Memory B cell (primary cell): ENCODE results near the gene RPTOR.

Experiments
- ATAC-seq: fragments of 150-1000 bp; cut with Tn5 transposase; 2 replicates; pipeline ENCODE4 v1.10.0; 2021; ENCODE audit warnings: low read depth, mild to moderate bottlenecking, moderate library complexity
- DNase-seq, 2 donors: peaks; one replicate each; pipeline ENCODE4 v3.0.0; 2022; ENCODE audit warnings: low spot score in 2 of 2
- H3K27ac Mint-ChIP-seq: one replicate; pipeline ENCODE4 v1.8.0; 2022; ENCODE audit warnings: mild to moderate bottlenecking, moderate library complexity, mixed read lengths
- H3K27me3 Mint-ChIP-seq: one replicate; pipeline ENCODE4 v1.8.0; 2022; ENCODE audit warnings: mixed read lengths
- H3K36me3 Mint-ChIP-seq: one replicate; pipeline ENCODE4 v1.8.0; 2022; ENCODE audit warnings: mild to moderate bottlenecking, mixed read lengths
- H3K4me1 Mint-ChIP-seq: one replicate; pipeline ENCODE4 v1.8.0; 2022; ENCODE audit warnings: mixed read lengths
- H3K4me3 Mint-ChIP-seq: one replicate; pipeline ENCODE4 v1.8.0; 2022; ENCODE audit warnings: mild to moderate bottlenecking, moderate library complexity, mixed read lengths
- H3K9me3 Mint-ChIP-seq: one replicate; pipeline ENCODE4 v1.8.0; 2022; ENCODE audit warnings: mixed read lengths

The RPTOR gene

GRCh38 chr17:80546267-80546666 is 1.6 kb downstream of the RPTOR start:
- no peaks in the 10 kb centered on the region for H3K9me3 Mint-ChIP-seq
- no peak overlapping the region for H3K27ac Mint-ChIP-seq
- no peak for ATAC-seq
- DNase-seq = no peak
- H3K4me3 Mint-ChIP-seq = no peak overlapping the region
- H3K27me3 Mint-ChIP-seq = peaks cover 7% of the 10 kb centered on the region
- peaks cover 3% of the 10 kb centered on the region for H3K36me3 Mint-ChIP-seq
- H3K4me1 Mint-ChIP-seq = peaks cover 18% of the 10 kb centered on the region

GRCh38 chr17:80552523-80552922 is 7.9 kb downstream of the RPTOR start:
- H3K4me1 Mint-ChIP-seq = peaks cover 19% of the 10 kb centered on the region
- no peaks in the 10 kb centered on the region for H3K9me3 Mint-ChIP-seq
- no peak overlapping the region for H3K4me3 Mint-ChIP-seq
- no peak for DNase-seq
- H3K27ac Mint-ChIP-seq = no peak overlapping the region
- H3K36me3 Mint-ChIP-seq = peaks cover 7% of the 10 kb centered on the region
- no peak for ATAC-seq
- H3K27me3 Mint-ChIP-seq = no peaks in the 10 kb centered on the region

GRCh38 chr17:80555266-80555665 is 10.6 kb downstream of the RPTOR start:
- H3K9me3 Mint-ChIP-seq = no peaks in the 10 kb centered on the region
- H3K27ac Mint-ChIP-seq = no peak overlapping the region

GRCh38 chr17:80558046-80558445 is 13.4 kb downstream of the RPTOR start:
- H3K36me3 Mint-ChIP-seq = peaks cover 13% of the 10 kb centered on the region
- ATAC-seq (no peak), DNase-seq (no peak)
- H3K4me3 Mint-ChIP-seq = no peak overlapping the region
- H3K27ac Mint-ChIP-seq = no peak overlapping the region
- H3K27me3 Mint-ChIP-seq = no peaks in the 10 kb centered on the region
- H3K4me1 Mint-ChIP-seq = peaks cover 25% of the 10 kb centered on the region
- H3K9me3 Mint-ChIP-seq = no peaks in the 10 kb centered on the region

More at GRCh38 chr17:80555266-80555665, 10.6 kb downstream of the RPTOR start:
- no peaks in the 10 kb centered on the region for H3K27me3 Mint-ChIP-seq
- DNase-seq (no peak), ATAC-seq (no peak)
- H3K36me3 Mint-ChIP-seq = peaks cover 12% of the 10 kb centered on the region
- no peak overlapping the region for H3K4me3 Mint-ChIP-seq
- peaks cover 27% of the 10 kb centered on the region for H3K4me1 Mint-ChIP-seq

GRCh38 chr17:80559825-80560251 is 15.2 kb downstream of the RPTOR start:
- Mint-ChIP-seq H3K4me1 (peaks cover 30% of the 10 kb centered on the region), H3K9me3 (no peaks in the 10 kb centered on the region), H3K36me3 (peaks cover 13% of the 10 kb centered on the region), H3K27me3 (no peaks in the 10 kb centered on the region), H3K27ac (no peak overlapping the region), H3K4me3 (no peak overlapping the region)
- ATAC-seq = no peak
- DNase-seq = no peak

GRCh38 chr17:80561541-80562114 is 17.0 kb downstream of the RPTOR start:
- no peaks in the 10 kb centered on the region for H3K9me3 Mint-ChIP-seq
- DNase-seq (no peak), ATAC-seq (no peak)
- peaks cover 9% of the 10 kb centered on the region for H3K36me3 Mint-ChIP-seq
- no peak overlapping the region for H3K4me3 Mint-ChIP-seq
- no peaks in the 10 kb centered on the region for H3K27me3 Mint-ChIP-seq
- H3K27ac Mint-ChIP-seq = no peak overlapping the region
- peaks cover 32% of the 10 kb centered on the region for H3K4me1 Mint-ChIP-seq

GRCh38 chr17:80564545-80564944 is 19.9 kb downstream of the RPTOR start:
- DNase-seq (no peak), ATAC-seq (no peak)
- H3K27me3 Mint-ChIP-seq = no peaks in the 10 kb centered on the region
- no peak overlapping the region for H3K4me3 Mint-ChIP-seq
- no peak overlapping the region for H3K27ac Mint-ChIP-seq
- H3K9me3 Mint-ChIP-seq = peaks cover 2% of the 10 kb centered on the region
- peaks cover 6% of the 10 kb centered on the region for H3K36me3 Mint-ChIP-seq
- H3K4me1 Mint-ChIP-seq = peaks cover 30% of the 10 kb centered on the region

GRCh38 chr17:80565343-80566053 is 20.9 kb downstream of the RPTOR start:
- no peaks in the 10 kb centered on the region for H3K27me3 Mint-ChIP-seq
- ATAC-seq (no peak), DNase-seq (no peak)
- H3K4me3 Mint-ChIP-seq = no peak overlapping the region
- peaks cover 26% of the 10 kb centered on the region for H3K4me1 Mint-ChIP-seq
- H3K36me3 Mint-ChIP-seq = peaks cover 6% of the 10 kb centered on the region
- peaks cover 2% of the 10 kb centered on the region for H3K9me3 Mint-ChIP-seq
- H3K27ac Mint-ChIP-seq = no peak overlapping the region

GRCh38 chr17:80566054-80566400 is 21.4 kb downstream of the RPTOR start:
- Mint-ChIP-seq H3K27me3 (no peaks in the 10 kb centered on the region), H3K4me1 (peaks cover 23% of the 10 kb centered on the region), H3K9me3 (peaks cover 2% of the 10 kb centered on the region), H3K36me3 (peaks cover 6% of the 10 kb centered on the region), H3K4me3 (no peak overlapping the region), H3K27ac (no peak overlapping the region)
- ATAC-seq (no peak), DNase-seq (no peak)

GRCh38 chr17:80568246-80568645 is 23.6 kb downstream of the RPTOR start:
- peaks cover 5% of the 10 kb centered on the region for H3K9me3 Mint-ChIP-seq
- no peaks in the 10 kb centered on the region for H3K27me3 Mint-ChIP-seq
- peaks cover 17% of the 10 kb centered on the region for H3K4me1 Mint-ChIP-seq
- ATAC-seq = no peak
- peaks cover 12% of the 10 kb centered on the region for H3K36me3 Mint-ChIP-seq
- no peak for DNase-seq
- H3K4me3 Mint-ChIP-seq = no peak overlapping the region
- no peak overlapping the region for H3K27ac Mint-ChIP-seq

GRCh38 chr17:80569924-80570323 is 25.3 kb downstream of the RPTOR start:
- Mint-ChIP-seq H3K4me1 (peaks cover 11% of the 10 kb centered on the region), H3K9me3 (peaks cover 5% of the 10 kb centered on the region), H3K27ac (no peak overlapping the region), H3K4me3 (no peak overlapping the region), H3K27me3 (no peaks in the 10 kb centered on the region), H3K36me3 (peaks cover 12% of the 10 kb centered on the region)
- DNase-seq (no peak), ATAC-seq (no peak)

- ATAC-seq (no peak), DNase-seq (no peak)
- H3K36me3 Mint-ChIP-seq = peaks cover 11% of the 10 kb centered on the region
- H3K27ac Mint-ChIP-seq = peak overlapping the region; percentile 0
- peaks cover 18% of the 10 kb centered on the region for H3K4me1 Mint-ChIP-seq
- no peaks in the 10 kb centered on the region for H3K27me3 Mint-ChIP-seq
- H3K9me3 Mint-ChIP-seq = peaks cover 3% of the 10 kb centered on the region
- H3K4me3 Mint-ChIP-seq = no peak overlapping the region
Measured at GRCh38 chr17:80573701-80574100, 29.1 kb downstream of the RPTOR start.

GRCh38 chr17:80574496-80574895 is 29.9 kb downstream of the RPTOR start:
- Mint-ChIP-seq H3K36me3 (peaks cover 11% of the 10 kb centered on the region), H3K27me3 (no peaks in the 10 kb centered on the region), H3K4me3 (no peak overlapping the region), H3K27ac (no peak overlapping the region), H3K4me1 (peaks cover 16% of the 10 kb centered on the region), H3K9me3 (peaks cover 3% of the 10 kb centered on the region)
- DNase-seq = no peak
- no peak for ATAC-seq

GRCh38 chr17:80575057-80575875 is 30.6 kb downstream of the RPTOR start:
- peak; percentile 100 for ATAC-seq
- no peaks in the 10 kb centered on the region for H3K27me3 Mint-ChIP-seq
- H3K27ac Mint-ChIP-seq = no peak overlapping the region
- peaks cover 3% of the 10 kb centered on the region for H3K9me3 Mint-ChIP-seq
- H3K36me3 Mint-ChIP-seq = peaks cover 11% of the 10 kb centered on the region
- peaks cover 11% of the 10 kb centered on the region for H3K4me1 Mint-ChIP-seq
- peak; percentile 91 to 95 for DNase-seq
- H3K4me3 Mint-ChIP-seq = no peak overlapping the region
